Esophagus (tissue), 2 donors: ENCODE measurements around the gene ADAMTSL1. TPM values are rescaled to one million over a fixed set of nuclear protein-coding genes. Genes with fewer than 3 reads are reported as not detected.

Experiments used
- H3K27ac ChIP-seq, 2 donors: one replicate each; pipeline ENCODE4 v1.5.1; 2013; ENCODE audit warnings: low read depth in 2 of 2, mild to moderate bottlenecking in 2 of 2, inconsistent platforms in 1 of 2, low read length in 1 of 2, moderate library complexity in 1 of 2
- H3K27me3 ChIP-seq, 2 donors: one replicate each; pipeline ENCODE4 v1.6.1; 2013; ENCODE audit warnings: low read length in 2 of 2, control low read depth in 1 of 2, mild to moderate bottlenecking in 1 of 2; ENCODE audit not compliant: insufficient read depth in 2 of 2, control insufficient read depth in 1 of 2
- H3K36me3 ChIP-seq, 2 donors: one replicate each; pipeline ENCODE4 v1.6.1; 2013; ENCODE audit warnings: low read length in 1 of 2; ENCODE audit not compliant: control insufficient read depth in 2 of 2, insufficient read depth in 2 of 2
- H3K4me1 ChIP-seq, 2 donors: one replicate each; pipeline ENCODE4 v1.6.1; 2013; ENCODE audit warnings: low read length in 1 of 2; ENCODE audit not compliant: control insufficient read depth in 2 of 2, insufficient read depth in 2 of 2
- H3K4me3 ChIP-seq, 2 donors: one replicate each; pipeline ENCODE4 v1.5.1; 2013; ENCODE audit warnings: low read length in 2 of 2, mild to moderate bottlenecking in 2 of 2, low read depth in 1 of 2, moderate library complexity in 1 of 2
- H3K9me3 ChIP-seq, 2 donors: one replicate each; pipeline ENCODE4 v1.6.1; 2013; ENCODE audit warnings: mild to moderate bottlenecking in 2 of 2, low read depth in 1 of 2, low read length in 1 of 2, moderate library complexity in 1 of 2; ENCODE audit not compliant: control insufficient read depth in 2 of 2, insufficient read depth in 1 of 2
- WGBS, 2 donors: extraction: QIAGEN DNeasy Blood & Tissue Kit; methylation state at CpG; one replicate each; pipeline ENCODE4 v1.1.7; 2013; 5-methylcytosine and 5-hydroxymethylcytosine counted together
- polyA plus RNA-seq, 2 donors: library from polyadenylated mRNA; stranded (reverse); fragments of 200-250 nt; gene quantifications; one replicate each; pipeline ENCODE4 v1.2.3, GENCODE V29; 2013
- donor health status: healthy with polysubstance abuse.
- donor health status: Bipolar disorder and iron deficiency.

ADAMTSL1 gene
- polyA plus RNA-seq, 2 donors, result 1.2 to 1.8 TPM

DNA sequence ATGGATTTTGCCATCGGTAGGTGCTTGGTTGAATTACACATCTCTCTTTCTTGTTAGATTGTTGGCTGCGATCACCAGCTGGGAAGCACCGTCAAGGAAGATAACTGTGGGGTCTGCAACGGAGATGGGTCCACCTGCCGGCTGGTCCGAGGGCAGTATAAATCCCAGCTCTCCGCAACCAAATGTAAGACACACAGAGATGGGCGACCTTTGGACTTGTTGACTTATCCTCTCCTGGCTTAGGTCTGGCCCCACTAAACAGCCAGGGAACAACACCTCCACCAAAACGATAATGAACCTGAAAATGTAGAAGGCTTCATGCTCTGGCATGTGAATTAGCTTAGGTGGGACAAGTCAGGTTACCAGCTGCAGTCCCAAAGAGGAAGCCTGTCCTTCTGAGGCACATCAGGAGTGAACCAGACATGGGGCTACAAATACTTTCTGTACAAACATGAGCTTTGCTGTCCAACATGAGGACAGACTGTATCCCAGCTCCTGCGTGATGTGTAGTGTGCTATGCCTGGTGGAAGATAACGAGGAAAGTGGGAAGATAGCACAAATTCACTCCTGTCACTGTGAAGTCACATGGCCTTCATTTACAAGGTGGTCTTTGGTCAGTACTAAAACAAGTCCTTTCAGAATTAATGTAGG, 148.4 kb downstream of the ADAMTSL1 start:
- no peaks in the 10 kb centered on the region for H3K36me3 ChIP-seq
- no peaks in the 10 kb centered on the region for H3K9me3 ChIP-seq
- H3K27me3 ChIP-seq, result no peaks in the 10 kb centered on the region
- H3K27ac ChIP-seq, result no peak overlapping the region
- WGBS, 2 donors, result 88 to 94% methylated on average over 11 of the region's 11 CpGs
- H3K4me1 ChIP-seq, result no peaks in the 10 kb centered on the region
- no peak overlapping the region for H3K4me3 ChIP-seq

DNA sequence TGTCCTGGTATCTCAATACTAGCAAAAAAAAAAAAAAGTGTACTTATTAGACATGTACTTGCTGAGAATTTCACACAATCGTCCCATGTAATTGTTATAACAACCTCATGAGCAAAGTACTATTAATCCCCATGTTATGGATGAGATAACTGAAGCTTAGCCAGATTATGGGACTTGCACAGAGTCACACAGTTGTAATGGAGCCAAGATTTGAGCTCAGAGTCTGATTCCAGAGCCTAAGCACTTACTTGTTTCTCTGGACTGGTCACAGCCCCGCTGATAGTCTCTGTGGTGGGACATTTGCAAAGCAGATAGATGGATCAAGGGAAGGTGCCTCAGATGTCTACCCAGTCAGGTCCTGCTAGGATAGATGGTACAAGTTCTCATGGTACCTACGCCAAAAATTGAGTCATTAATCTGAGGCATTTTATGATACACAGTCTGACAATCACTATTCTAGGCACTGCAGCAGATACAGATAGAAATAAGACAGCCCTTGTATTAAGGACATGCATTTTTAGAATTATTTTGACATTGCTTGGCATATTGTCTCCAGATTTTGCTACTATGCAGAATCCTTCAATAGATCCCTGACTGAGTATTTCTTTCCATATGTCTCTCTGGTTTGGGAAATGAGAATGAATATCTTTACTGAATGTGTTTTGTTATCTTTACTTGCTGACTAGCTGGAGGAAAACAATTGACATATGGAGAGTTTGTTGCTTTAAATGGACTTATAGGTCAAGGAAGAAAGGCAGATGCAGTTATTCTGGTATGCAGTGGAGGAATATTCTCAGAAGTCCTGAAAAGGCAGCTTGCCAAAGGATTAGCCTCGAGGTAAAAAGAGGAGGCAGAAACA, 149.5 kb downstream of the ADAMTSL1 start:
- Histone ChIP-seq H3K4me1 (no peaks in the 10 kb centered on the region), H3K27me3 (no peaks in the 10 kb centered on the region), H3K4me3 (no peak overlapping the region), H3K27ac (no peak overlapping the region), H3K9me3 (no peaks in the 10 kb centered on the region), H3K36me3 (no peaks in the 10 kb centered on the region)
- 34 to 52% methylated on average over 4 of the region's 4 CpGs for WGBS, 2 donors

DNA sequence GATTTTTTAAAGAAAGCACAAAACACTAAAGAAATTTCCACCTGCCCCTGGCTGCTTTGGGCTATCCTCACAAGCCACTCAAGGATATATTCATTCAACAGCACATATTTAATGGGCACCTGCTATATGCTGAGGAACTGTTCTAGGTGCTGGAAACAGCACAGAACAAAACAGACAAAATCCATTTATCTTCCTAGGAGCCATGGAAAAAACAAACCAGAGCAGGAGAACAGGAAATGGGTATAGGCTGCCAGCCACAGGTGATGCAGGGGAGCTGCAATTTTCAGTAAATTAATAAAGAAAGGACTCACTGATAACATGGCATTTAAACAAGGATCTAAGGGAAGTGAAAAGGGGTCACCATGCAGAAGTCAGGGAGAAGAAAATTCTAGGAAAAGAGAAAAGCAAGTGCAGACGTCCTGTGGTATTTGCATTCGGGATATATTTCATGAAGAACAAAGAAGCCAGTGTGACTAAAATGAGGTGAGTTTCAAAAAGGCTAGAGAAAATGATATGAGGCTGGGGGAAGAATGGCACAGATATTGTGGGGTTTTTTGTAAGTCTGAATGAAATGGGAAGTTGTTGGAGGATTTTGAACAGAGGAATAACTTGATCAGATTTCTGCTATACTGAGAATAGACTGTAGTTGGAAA, 152.2 kb downstream of the ADAMTSL1 start:
- WGBS, 2 donors, result 73 to 81% methylated on average over 2 of the region's 2 CpGs

DNA sequence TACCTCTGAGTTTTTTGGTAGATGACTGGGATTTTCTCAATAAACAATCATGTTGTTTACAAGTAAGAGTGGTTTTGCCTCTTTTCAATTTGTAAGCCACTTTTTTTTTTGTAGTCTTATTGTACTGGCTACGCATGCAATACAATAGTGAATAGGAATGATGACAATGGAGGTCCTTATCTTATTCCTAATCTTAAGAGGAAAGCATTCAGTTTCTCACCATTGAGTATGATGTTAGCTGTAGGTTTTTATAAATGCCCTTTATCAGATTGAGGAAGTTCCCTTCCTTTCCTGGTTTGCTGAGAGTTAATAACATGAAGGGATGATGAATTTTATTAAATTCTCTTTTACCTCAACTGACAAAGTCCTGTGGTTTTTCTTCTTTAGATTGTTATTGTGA, 155.2 kb downstream of the ADAMTSL1 start:
- Histone ChIP-seq H3K36me3 (no peaks in the 10 kb centered on the region), H3K4me3 (no peak overlapping the region), H3K27me3 (no peaks in the 10 kb centered on the region), H3K9me3 (no peaks in the 10 kb centered on the region), H3K27ac (no peak overlapping the region), H3K4me1 (no peaks in the 10 kb centered on the region)
- 83 to 85% methylated on average over 1 of the region's 1 CpG for WGBS, 2 donors

More for the DNA sequence above, 152.2 kb downstream of the ADAMTSL1 start:
- no peaks in the 10 kb centered on the region for H3K4me1 ChIP-seq
- H3K4me3 ChIP-seq, result no peak overlapping the region
- no peak overlapping the region for H3K27ac ChIP-seq
- H3K27me3 ChIP-seq, result no peaks in the 10 kb centered on the region
- no peaks in the 10 kb centered on the region for H3K36me3 ChIP-seq
- H3K9me3 ChIP-seq, result no peaks in the 10 kb centered on the region

DNA sequence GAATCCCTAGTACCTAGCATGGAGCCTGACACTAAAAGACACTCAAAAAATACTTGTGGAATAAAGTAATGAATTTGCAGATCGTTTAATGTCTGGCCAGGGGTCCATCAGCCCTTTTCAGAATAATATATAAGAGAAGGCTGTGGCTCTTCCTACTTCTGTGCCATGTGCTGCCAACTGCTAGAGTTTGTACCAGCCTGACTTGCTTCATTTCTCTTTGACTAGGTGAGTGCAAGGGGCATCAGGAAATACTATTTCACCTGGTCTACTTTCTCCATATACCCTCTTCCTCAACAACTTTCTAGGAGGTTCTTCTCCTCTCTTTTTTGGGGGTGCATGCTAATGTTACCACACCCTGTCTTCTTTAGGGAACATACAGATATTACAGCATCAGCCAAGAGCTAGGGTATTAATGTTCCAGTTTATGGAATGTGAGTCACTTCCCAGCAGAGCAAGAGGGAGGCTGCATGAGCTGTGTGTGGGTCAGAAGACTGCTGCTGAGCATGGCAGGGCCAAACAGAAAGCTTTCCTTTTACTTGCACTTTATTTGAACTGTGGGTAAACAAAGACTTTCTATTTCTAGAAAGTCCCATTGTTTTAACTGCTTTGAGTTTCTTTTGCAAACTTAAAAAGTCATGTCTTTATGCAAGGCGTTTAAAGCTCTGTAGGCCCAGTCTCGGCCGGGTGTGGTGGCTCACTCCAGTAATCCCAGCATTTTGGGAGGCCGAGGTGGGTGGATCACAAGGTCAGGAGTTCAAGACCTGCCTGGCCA, 158.9 kb downstream of the ADAMTSL1 start:
- Histone ChIP-seq H3K27ac (peak overlapping the region; percentile 38 to 59), H3K4me1 (no peaks in the 10 kb centered on the region), H3K4me3 (no peak overlapping the region), H3K36me3 (no peaks in the 10 kb centered on the region), H3K27me3 (no peaks in the 10 kb centered on the region), H3K9me3 (no peaks in the 10 kb centered on the region)
- 36 to 38% methylated on average over 5 of the region's 5 CpGs for WGBS, 2 donors

DNA sequence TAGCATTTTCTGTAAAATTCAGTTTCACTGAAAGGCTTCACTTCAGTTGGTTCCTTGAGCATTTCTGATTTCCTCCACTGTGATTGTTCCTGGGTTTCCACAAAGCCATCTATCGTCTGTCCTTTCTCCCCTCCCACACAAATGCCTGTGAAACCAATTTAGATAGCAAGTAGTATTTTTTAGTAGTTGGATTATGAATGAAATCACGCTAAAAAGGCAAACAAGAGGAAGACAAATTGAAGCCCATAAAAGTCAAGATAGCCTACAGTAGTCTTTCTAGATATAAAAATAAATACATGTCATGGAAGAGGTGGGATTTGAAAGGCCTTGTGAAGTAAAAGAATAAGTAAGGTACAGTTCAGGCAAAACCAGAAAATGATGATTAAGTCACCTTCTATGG, 162.8 kb downstream of the ADAMTSL1 start:
- no peaks in the 10 kb centered on the region for H3K27me3 ChIP-seq
- WGBS, 2 donors, result 47% methylated on average over 2 of the region's 2 CpGs
- no peaks in the 10 kb centered on the region for H3K36me3 ChIP-seq

DNA sequence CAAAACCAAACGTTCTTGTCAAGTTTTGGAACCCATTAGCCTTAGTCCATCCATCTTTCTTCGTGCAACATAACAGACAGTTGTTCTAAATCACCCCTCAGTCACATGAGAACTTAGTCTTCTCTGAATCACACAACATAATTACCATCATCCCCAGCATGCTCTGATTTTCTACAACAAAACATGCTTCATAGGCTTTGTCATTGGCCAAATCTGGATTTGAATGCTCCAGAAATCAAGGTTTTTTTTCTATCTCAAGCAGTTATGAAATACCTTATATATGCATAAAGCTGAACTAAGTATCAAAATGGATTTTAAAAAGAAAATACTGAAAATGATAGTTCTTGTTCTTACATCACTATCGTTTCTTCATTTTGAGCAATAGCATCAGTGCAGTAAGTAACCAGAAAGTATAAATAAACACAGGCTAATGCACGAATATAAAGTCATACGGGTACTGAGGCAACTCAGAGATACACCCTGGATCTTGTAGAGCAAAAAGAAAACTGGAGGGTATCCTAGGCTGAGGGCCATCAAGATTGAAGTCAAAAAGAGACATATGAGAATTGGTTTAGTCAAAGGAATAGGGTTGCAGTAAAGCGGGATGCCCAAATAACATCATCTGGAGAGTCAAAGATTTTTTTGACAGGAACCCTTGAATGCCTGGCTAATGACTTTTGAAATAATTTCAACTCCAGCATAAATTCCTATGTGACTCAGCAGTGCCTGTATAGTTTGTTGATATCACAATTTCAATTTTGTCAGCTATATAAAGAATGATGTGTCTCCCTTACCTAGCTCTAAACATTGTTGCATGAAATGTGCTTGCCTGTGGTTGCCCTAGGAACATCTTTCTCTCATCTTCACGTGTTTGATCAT, 164.7 kb downstream of the ADAMTSL1 start:
- no peaks in the 10 kb centered on the region for H3K27me3 ChIP-seq
- no peak overlapping the region for H3K27ac ChIP-seq
- H3K36me3 ChIP-seq, result no peaks in the 10 kb centered on the region
- H3K4me3 ChIP-seq, result no peak overlapping the region
- WGBS, 2 donors, result 70% methylated on average over 7 of the region's 7 CpGs
- no peaks in the 10 kb centered on the region for H3K4me1 ChIP-seq
- H3K9me3 ChIP-seq, result no peaks in the 10 kb centered on the region

More for the DNA sequence above, 162.8 kb downstream of the ADAMTSL1 start:
- no peak overlapping the region for H3K27ac ChIP-seq
- no peaks in the 10 kb centered on the region for H3K9me3 ChIP-seq
- H3K4me3 ChIP-seq, result no peak overlapping the region
- H3K4me1 ChIP-seq, result no peaks in the 10 kb centered on the region

DNA sequence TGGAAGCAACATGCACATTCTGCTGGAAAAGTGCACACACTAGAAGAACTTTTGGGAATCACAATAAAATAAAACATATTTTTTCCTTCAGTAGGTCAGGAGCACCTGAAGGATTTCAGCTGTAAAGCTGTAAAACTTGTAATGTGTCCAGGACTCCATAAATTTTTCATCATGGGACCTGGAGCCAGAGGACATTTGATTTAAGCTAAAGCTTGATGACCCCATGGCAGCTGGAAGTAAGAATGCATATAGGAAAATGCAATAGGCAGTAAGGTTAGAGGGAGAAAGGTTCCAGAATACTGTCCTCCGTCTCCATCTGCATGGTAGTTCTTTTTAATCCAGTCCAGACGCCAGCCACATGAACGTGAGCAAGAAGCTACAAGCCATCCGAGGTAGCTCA, 166.0 kb downstream of the ADAMTSL1 start:
- WGBS, 2 donors, result 81 to 86% methylated on average over 4 of the region's 4 CpGs

More for the DNA sequence above, 166.0 kb downstream of the ADAMTSL1 start:
- Histone ChIP-seq H3K9me3 (no peaks in the 10 kb centered on the region), H3K27me3 (no peaks in the 10 kb centered on the region), H3K36me3 (no peaks in the 10 kb centered on the region), H3K27ac (no peak overlapping the region), H3K4me3 (no peak overlapping the region), H3K4me1 (no peaks in the 10 kb centered on the region)
